H1 (cell line): ENCODE measurements around the gene ALK. TPM values are rescaled to one million over a fixed set of nuclear protein-coding genes. Genes with fewer than 3 reads are reported as not detected.

ENCODE experiments used
- CTCF ChIA-PET: fragments of 300-600 bp; sonication (Branson Sonifier 250); formaldehyde crosslinking; loops from one replicate; lab custom pipeline; 2021; ENCODE audit not compliant: partially characterized antibody; lab: Charles Lee
- POLR2A ChIA-PET: fragments of 300-600 bp; sonication (Branson Sonifier 250); formaldehyde crosslinking; loops from one replicate; lab custom pipeline; 2021; ENCODE audit warnings: inconsistent platforms; ENCODE audit not compliant: partially characterized antibody; lab: Charles Lee
- DNase-seq, 2 experiments: peaks; one replicate each; pipeline versions ENCODE4 v3.0.0 to v3.0.0-alpha.2; 2010 to 2022; ENCODE audit warnings: low spot score in 2 of 2, low read depth in 1 of 2, mixed read lengths in 1 of 2
- FAIRE-seq: peaks from 2 replicates; lab custom pipeline; 2011; peaks lifted over from hg19 to GRCh38; lab: Jason Lieb, UNC
- H2AFZ ChIP-seq: 2 replicates; pipeline ENCODE4 v1.8.1; 2012; ENCODE audit warnings: low read length, inconsistent platforms
- H2AK5ac ChIP-seq: 2 replicates; pipeline ENCODE4 v1.6.1; 2013; ENCODE audit warnings: low read depth, low read length
- H2BK120ac ChIP-seq: replicated peaks from 2 replicates; pipeline ENCODE3; 2013; ENCODE audit warnings: low read depth, low read length, inconsistent platforms
- H2BK12ac ChIP-seq: 2 replicates; pipeline ENCODE4 v1.6.1; 2013; ENCODE audit warnings: low read depth, low read length
- H2BK15ac ChIP-seq: 2 replicates; pipeline ENCODE4 v1.6.1; 2013; ENCODE audit warnings: low read length
- H2BK20ac ChIP-seq: 2 replicates; pipeline ENCODE4 v1.6.1; 2013; ENCODE audit warnings: low read length
- H2BK5ac ChIP-seq: 2 replicates; pipeline ENCODE4 v1.6.1; 2013; ENCODE audit warnings: low read depth, low read length
- H3K14ac ChIP-seq: 2 replicates; pipeline ENCODE4 v1.6.1; 2013; ENCODE audit warnings: inconsistent platforms; ENCODE audit not compliant: insufficient read length
- H3K18ac ChIP-seq: 2 replicates; pipeline ENCODE4 v1.6.1; 2013; ENCODE audit warnings: low read length; ENCODE audit errors: extremely low read depth
- H3K23ac ChIP-seq: 2 replicates; pipeline ENCODE4 v1.6.1; 2013; ENCODE audit warnings: inconsistent platforms; ENCODE audit not compliant: insufficient read length
- H3K23me2 ChIP-seq: 2 replicates; pipeline ENCODE4 v1.6.1; 2013; ENCODE audit warnings: low read depth, low read length
- H3K27ac ChIP-seq: 2 replicates; pipeline ENCODE4 v1.6.1; 2011; ENCODE audit warnings: low read depth, low read length, inconsistent platforms
- H3K27me3 ChIP-seq, 4 experiments: replicated peaks in 1 of 4; 1 replicate in 1 of 4; 2 replicates in 3 of 4; pipeline versions ENCODE4 v1.6.1 to v1.8.1; 2011 to 2013; ENCODE audit warnings: low read length in 3 of 4, mild to moderate bottlenecking in 3 of 4, inconsistent platforms in 2 of 4, mixed read lengths in 2 of 4, moderate library complexity in 1 of 4; ENCODE audit not compliant: control insufficient read depth in 3 of 4, insufficient read depth in 3 of 4; ENCODE audit errors: extremely low read depth in 1 of 4
- H3K36me3 ChIP-seq, 4 experiments: 2 replicates each; pipeline versions ENCODE4 v1.6.1 to v1.8.1; 2011 to 2013; ENCODE audit warnings: mild to moderate bottlenecking in 4 of 4, low read length in 3 of 4, moderate library complexity in 2 of 4, control low read depth in 1 of 4, inconsistent platforms in 1 of 4; ENCODE audit not compliant: insufficient read depth in 4 of 4, control insufficient read depth in 2 of 4
- H3K4ac ChIP-seq: replicated peaks from 2 replicates; pipeline ENCODE3; 2013; ENCODE audit warnings: low read length, low read depth, mixed read lengths, inconsistent platforms; ENCODE audit not compliant: insufficient read length
- H3K4me1 ChIP-seq, 4 experiments: replicated peaks in 1 of 4; 1 replicate in 1 of 4; 2 replicates in 3 of 4; pipeline versions ENCODE4 v1.6.1 to v1.8.1; 2011 to 2013; ENCODE audit warnings: low read length in 3 of 4, inconsistent platforms in 2 of 4, mixed read lengths in 1 of 4; ENCODE audit not compliant: insufficient read depth in 4 of 4, control insufficient read depth in 3 of 4
- H3K4me2 ChIP-seq, 2 experiments: 2 replicates each; pipeline versions ENCODE4 v1.6.1 to v1.8.1; 2011 to 2013; ENCODE audit warnings: low read depth in 2 of 2, low read length in 2 of 2, control low read depth in 1 of 2, inconsistent platforms in 1 of 2, mild to moderate bottlenecking in 1 of 2; ENCODE audit not compliant: insufficient read depth in 1 of 2
- H3K4me3 ChIP-seq, 4 experiments: fragments of 200-600, 300-600 bp in 1 of 4; sonication (generic), shearing (Covaris generic), sonication (Bioruptor Twin) in 1 of 4; 2 replicates each; pipeline versions ENCODE4 v1.5.1 to v1.8.1; 2011 to 2016; ENCODE audit warnings: low read length in 4 of 4, low read depth in 3 of 4, control low read depth in 2 of 4, inconsistent platforms in 2 of 4, mild to moderate bottlenecking in 2 of 4, mixed read lengths in 1 of 4, moderate library complexity in 1 of 4; ENCODE audit not compliant: insufficient read depth in 2 of 4; ENCODE audit errors: extremely low read depth in 1 of 4
- H3K56ac ChIP-seq: replicated peaks from 2 replicates; pipeline ENCODE3; 2013; ENCODE audit warnings: low read depth, mild to moderate bottlenecking, mixed read lengths, low read length, inconsistent platforms; ENCODE audit not compliant: insufficient read length
- H3K79me1 ChIP-seq: 2 replicates; pipeline ENCODE4 v1.6.1; 2013; ENCODE audit warnings: low read depth, low read length, control low read depth
- H3K79me2 ChIP-seq, 2 experiments: 2 replicates each; pipeline versions ENCODE4 v1.6.1 to v1.8.1; 2012 to 2013; ENCODE audit warnings: low read length in 2 of 2, mild to moderate bottlenecking in 2 of 2, inconsistent platforms in 1 of 2; ENCODE audit not compliant: insufficient read depth in 2 of 2, control insufficient read depth in 1 of 2
- H3K9ac ChIP-seq, 4 experiments: replicated peaks in 1 of 4; 1 replicate in 1 of 4; 2 replicates in 3 of 4; pipeline versions ENCODE4 v1.6.1 to v1.8.1; 2011 to 2013; ENCODE audit warnings: low read depth in 3 of 4, low read length in 3 of 4, control low read depth in 2 of 4, mild to moderate bottlenecking in 2 of 4, moderate library complexity in 2 of 4, inconsistent platforms in 1 of 4; ENCODE audit errors: extremely low read depth in 1 of 4
- H3K9me3 ChIP-seq, 2 experiments: 2 replicates each; pipeline versions ENCODE4 v1.6.1 to v1.8.1; 2012 to 2013; ENCODE audit warnings: mild to moderate bottlenecking in 2 of 2, moderate library complexity in 2 of 2, control low read depth in 1 of 2, inconsistent platforms in 1 of 2, low read depth in 1 of 2, low read length in 1 of 2, mixed read lengths in 1 of 2; ENCODE audit not compliant: insufficient read depth in 2 of 2
- H4K20me1 ChIP-seq, 2 experiments: replicated peaks in 1 of 2; 2 replicates each; pipeline versions ENCODE3 to v1.8.1; 2011 to 2013; ENCODE audit warnings: inconsistent platforms in 2 of 2, low read length in 2 of 2, mild to moderate bottlenecking in 1 of 2; ENCODE audit not compliant: insufficient read depth in 2 of 2, control insufficient read depth in 1 of 2
- H4K5ac ChIP-seq: 2 replicates; pipeline ENCODE4 v1.6.1; 2013; ENCODE audit warnings: low read length, low read depth, mixed read lengths, inconsistent platforms; ENCODE audit not compliant: insufficient read length
- H4K8ac ChIP-seq: 2 replicates; pipeline ENCODE4 v1.8.0; 2013; ENCODE audit warnings: mild to moderate bottlenecking, moderate library complexity, low read length, inconsistent platforms; ENCODE audit not compliant: insufficient read depth; ENCODE audit errors: extremely low read depth
- H4K91ac ChIP-seq: replicated peaks from 2 replicates; pipeline ENCODE3; 2013; ENCODE audit warnings: low read length, mixed read lengths, inconsistent platforms; ENCODE audit not compliant: insufficient read length
- HDAC2 ChIP-seq, 2 experiments: fragments of 300-600 bp in 1 of 2; sonication (generic) in 1 of 2; IDR thresholded peaks; 2 replicates each; pipeline ENCODE4 v1.6.1; 2011 to 2012; ENCODE audit warnings: low read depth in 2 of 2, low read length in 2 of 2, mild to moderate bottlenecking in 2 of 2, moderate library complexity in 2 of 2, borderline replicate concordance in 1 of 2, inconsistent platforms in 1 of 2
- POLR2AphosphoS5 ChIP-seq: IDR thresholded peaks from 2 replicates; pipeline ENCODE4 v1.6.1; 2011; ENCODE audit warnings: low read depth, low read length
- SAP30 ChIP-seq: fragments of 300-600 bp; sonication (generic); IDR thresholded peaks from 2 replicates; pipeline ENCODE4 v1.7.1; 2012; ENCODE audit warnings: low read length, moderate library complexity, mild to moderate bottlenecking, inconsistent platforms; ENCODE audit not compliant: insufficient read depth, insufficient replicate concordance
- SIRT6 ChIP-seq: IDR thresholded peaks from one replicate; pipeline ENCODE4 v1.7.1; 2012; ENCODE audit warnings: low read length, inconsistent platforms
- SP1 ChIP-seq: IDR thresholded peaks from 2 replicates; pipeline ENCODE4 v1.6.1; 2011; ENCODE audit warnings: low read depth, low read length
- SP2 ChIP-seq: IDR thresholded peaks from 2 replicates; pipeline ENCODE4 v1.6.1; 2012; ENCODE audit warnings: mild to moderate bottlenecking, low read length, inconsistent platforms
- TAF7 ChIP-seq: optimal IDR thresholded peaks from 2 replicates; pipeline ENCODE3; 2011; ENCODE audit warnings: low read depth, mild to moderate bottlenecking, inconsistent platforms, low read length, moderate library complexity, borderline replicate concordance
- TBP ChIP-seq: IDR thresholded peaks from 2 replicates; pipeline ENCODE4 v1.6.1; 2011; ENCODE audit warnings: low read depth, low read length, improper control_type of control experiment
- YY1 ChIP-seq: IDR thresholded peaks from 2 replicates; pipeline ENCODE4 v1.6.1; 2011; ENCODE audit warnings: low read depth, mild to moderate bottlenecking, low read length
- WGBS, 2 experiments: shearing (Covaris generic) in 1 of 2; methylation state at CpG; one replicate each; pipeline versions ENCODE4 v1.1.6 to v1.1.7; 2013 to 2015; ENCODE audit warnings: low lambda C conversion rate in 2 of 2, mixed read lengths in 2 of 2, inconsistent platforms in 1 of 2, low coverage in 1 of 2, missing lambda C conversion rate in 1 of 2; ENCODE audit not compliant: insufficient replicate concordance in 2 of 2, insufficient coverage in 1 of 2, insufficient read length in 1 of 2; ENCODE audit errors: extremely low coverage in 1 of 2, missing lambda C conversion rate in 1 of 2; 5-methylcytosine and 5-hydroxymethylcytosine counted together
- polyA plus RNA-seq, 7 experiments: library from polyadenylated mRNA; depleted of rRNA in 3 of 7; stranded (reverse) in 5 of 7; unstranded in 2 of 7; fragments of >200 nt in 5 of 7; fragments of 200-250 nt in 2 of 7; gene quantifications; 1 replicate in 5 of 7; 2 replicates in 1 of 7; 4 replicates in 1 of 7; pipeline versions ENCODE4 v1.2.1 to v1.2.3, GENCODE V29; 2011 to 2013; ENCODE audit warnings: missing spikeins in 2 of 7, mixed read lengths in 2 of 7
- total RNA-seq: library from RNA; stranded (reverse); fragmentation: NEBNext Ultra II Directional; extraction: Animal tissue kit (Norgen Biotek cat#: 25700); gene quantifications from 2 replicates; pipeline ENCODE4 v1.2.1, GENCODE V29; 2021

Gene ALK
- total and polyA plus RNA-seq, 2 of the 8 experiments (the other 6 are each of a cell fraction or from before 2014, with no cell fraction given) = 0.02 to 0.09 TPM

DNA sequence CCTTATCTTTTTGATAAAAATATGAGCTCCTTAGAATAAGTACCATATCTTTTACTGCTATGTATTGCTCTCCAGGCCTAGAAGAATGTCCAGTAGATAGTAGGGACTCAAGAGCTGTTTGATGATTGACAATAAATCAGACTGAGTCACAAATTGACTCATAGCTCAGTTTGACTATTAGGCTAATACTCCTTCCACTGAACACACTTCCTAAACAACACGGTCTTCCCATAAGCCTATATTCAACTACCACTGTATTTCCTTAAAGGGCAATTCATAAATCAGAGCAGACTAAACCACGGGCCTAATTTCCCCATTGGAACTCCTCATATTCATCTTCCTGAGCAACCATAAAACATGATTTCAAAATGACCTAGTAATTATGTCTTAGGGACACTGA is 258.5 kb downstream of the ALK start:
- H2BK5ac ChIP-seq = no peak overlapping the region
- H3K14ac ChIP-seq = no peak overlapping the region
- no peaks in the 10 kb centered on the region for H3K9me3 ChIP-seq
- H2BK20ac ChIP-seq = no peak overlapping the region
- ChIA-PET POLR2A (no interaction called here), CTCF (interaction anchor here (1.3 kb wide), 1 partner anchor 320 kb away, joined by 3 read pairs; no protein-coding TSS in a partner anchor)
- no peak overlapping the region for H2AK5ac ChIP-seq
- no peak overlapping the region for H4K5ac ChIP-seq
- H4K20me1 ChIP-seq = no peaks in the 10 kb centered on the region
- H4K91ac ChIP-seq = no peak overlapping the region
- H3K9ac ChIP-seq = no peak overlapping the region
- H2AFZ ChIP-seq = no peak overlapping the region
- no peak overlapping the region for H3K4me3 ChIP-seq
- 89% methylated on average over 2 of the region's 2 CpGs; no CpG with 5 or more reads in 1 of the 2 experiments for WGBS, 2 experiments
- H2BK12ac ChIP-seq = no peak overlapping the region
- no peak overlapping the region for H2BK15ac ChIP-seq
- H4K8ac ChIP-seq = no peak overlapping the region
- H3K4ac ChIP-seq = no peak overlapping the region
- DNase-seq = no peak
- H3K4me1 ChIP-seq = no peaks in the 10 kb centered on the region
- no peaks in the 10 kb centered on the region for H3K36me3 ChIP-seq
- TF ChIP-seq TBP = no peak
- TF ChIP-seq YY1 = no peak
- no peak for TF ChIP-seq SAP30
- TF ChIP-seq SP1 = no peak
- TF ChIP-seq TAF7 = no peak
- no peak for TF ChIP-seq SP2
- TF ChIP-seq HDAC2 (IDR thresholded peaks at IDR 0.05; ENCODE audit: borderline replicate concordance in 1 of 2, low read depth in 2 of 2, low read length in 2 of 2) = no peak
- TF ChIP-seq POLR2AphosphoS5 = no peak
- TF ChIP-seq SIRT6 = no peak
- no peak overlapping the region for H3K18ac ChIP-seq
- H2BK120ac ChIP-seq = no peak overlapping the region
- no peaks in the 10 kb centered on the region; the same call in 1 of the 2 replicates for H3K23me2 ChIP-seq
- no peak overlapping the region for H3K56ac ChIP-seq
- H3K4me2 ChIP-seq = no peak overlapping the region
- H3K79me1 ChIP-seq = no peaks in the 10 kb centered on the region
- no peak overlapping the region for H3K27ac ChIP-seq
- H3K27me3 ChIP-seq = no peaks in the 10 kb centered on the region
- H3K23ac ChIP-seq = no peak overlapping the region
- FAIRE-seq = no peak
- H3K79me2 ChIP-seq = no peaks in the 10 kb centered on the region
